Endothelial cell (in vitro differentiated cells): ENCODE data around the gene RPP25L. TPM values are rescaled to one million over a fixed set of nuclear protein-coding genes. Genes with fewer than 3 reads are reported as not detected.

ENCODE experiments used
- DNase-seq: peaks from one replicate; pipeline ENCODE4 v3.0.0; 2021; ENCODE audit warnings: low spot score
- H3K27ac Mint-ChIP-seq: one replicate; pipeline ENCODE4 v1.8.0; 2021; ENCODE audit warnings: mixed read lengths, inconsistent platforms; ENCODE audit not compliant: unreplicated experiment
- H3K27me3 Mint-ChIP-seq: one replicate; pipeline ENCODE4 v1.8.0; 2021; ENCODE audit warnings: mild to moderate bottlenecking, moderate library complexity, mixed read lengths, inconsistent platforms; ENCODE audit not compliant: unreplicated experiment
- H3K36me3 Mint-ChIP-seq: one replicate; pipeline ENCODE4 v1.8.0; 2021; ENCODE audit warnings: mild to moderate bottlenecking, low read depth, mixed read lengths, inconsistent platforms; ENCODE audit not compliant: unreplicated experiment
- H3K4me1 Mint-ChIP-seq: one replicate; pipeline ENCODE4 v1.8.0; 2021; ENCODE audit warnings: mild to moderate bottlenecking, mixed read lengths, inconsistent platforms; ENCODE audit not compliant: unreplicated experiment
- H3K4me3 Mint-ChIP-seq: one replicate; pipeline ENCODE4 v1.8.0; 2021; ENCODE audit warnings: mild to moderate bottlenecking, mixed read lengths, inconsistent platforms; ENCODE audit not compliant: unreplicated experiment
- H3K9me3 Mint-ChIP-seq: one replicate; pipeline ENCODE4 v1.8.0; 2021; ENCODE audit warnings: mixed read lengths, inconsistent platforms; ENCODE audit not compliant: unreplicated experiment
- total RNA-seq: library from RNA; stranded (reverse); fragmentation: NEBNext Ultra II Directional; extraction: Animal tissue kit (Norgen Biotek cat#: 25700); gene quantifications from one replicate; pipeline ENCODE4 v1.2.1, GENCODE V29; 2021; ENCODE audit not compliant: unreplicated experiment
- TF ChIP-seq, protein P1 (sequence below): fragments of 200-600 bp; sonication (generic); IDR thresholded peaks from one replicate; pipeline ENCODE4 v1.5.0; 2021; ENCODE audit warnings: antibody characterized with exemption; ENCODE audit not compliant: unreplicated experiment

RPP25L gene
- total RNA-seq, 1 donor from 2014 or later: 12.9 TPM

DNA sequence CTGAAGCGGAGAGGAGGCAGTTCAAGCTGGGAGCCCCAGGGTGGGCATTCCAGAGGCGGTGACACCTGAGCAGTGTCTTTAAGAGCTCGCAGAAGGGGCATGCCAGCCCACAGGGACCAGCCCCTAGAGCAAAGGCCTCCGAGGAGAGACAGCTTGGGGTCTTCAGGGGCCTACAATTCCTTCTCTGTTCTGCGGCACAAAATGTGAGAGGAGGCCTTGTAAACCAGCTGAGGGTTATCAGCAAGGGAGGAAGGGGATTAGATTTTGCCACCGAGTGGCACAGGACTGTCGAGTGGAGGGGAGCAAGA is 26.2 kb upstream of the RPP25L start:
- TF ChIP-seq, protein P1, sequence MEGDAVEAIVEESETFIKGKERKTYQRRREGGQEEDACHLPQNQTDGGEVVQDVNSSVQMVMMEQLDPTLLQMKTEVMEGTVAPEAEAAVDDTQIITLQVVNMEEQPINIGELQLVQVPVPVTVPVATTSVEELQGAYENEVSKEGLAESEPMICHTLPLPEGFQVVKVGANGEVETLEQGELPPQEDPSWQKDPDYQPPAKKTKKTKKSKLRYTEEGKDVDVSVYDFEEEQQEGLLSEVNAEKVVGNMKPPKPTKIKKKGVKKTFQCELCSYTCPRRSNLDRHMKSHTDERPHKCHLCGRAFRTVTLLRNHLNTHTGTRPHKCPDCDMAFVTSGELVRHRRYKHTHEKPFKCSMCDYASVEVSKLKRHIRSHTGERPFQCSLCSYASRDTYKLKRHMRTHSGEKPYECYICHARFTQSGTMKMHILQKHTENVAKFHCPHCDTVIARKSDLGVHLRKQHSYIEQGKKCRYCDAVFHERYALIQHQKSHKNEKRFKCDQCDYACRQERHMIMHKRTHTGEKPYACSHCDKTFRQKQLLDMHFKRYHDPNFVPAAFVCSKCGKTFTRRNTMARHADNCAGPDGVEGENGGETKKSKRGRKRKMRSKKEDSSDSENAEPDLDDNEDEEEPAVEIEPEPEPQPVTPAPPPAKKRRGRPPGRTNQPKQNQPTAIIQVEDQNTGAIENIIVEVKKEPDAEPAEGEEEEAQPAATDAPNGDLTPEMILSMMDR: no peak
- peaks cover 7% of the 10 kb centered on the region for H3K27me3 Mint-ChIP-seq
- no peak for DNase-seq
- peaks cover 6% of the 10 kb centered on the region for H3K36me3 Mint-ChIP-seq
- peaks cover 11% of the 10 kb centered on the region for H3K4me1 Mint-ChIP-seq
- peak overlapping the region; percentile 31 for H3K4me3 Mint-ChIP-seq
- H3K27ac Mint-ChIP-seq: no peak overlapping the region
- no peaks in the 10 kb centered on the region for H3K9me3 Mint-ChIP-seq

DNA sequence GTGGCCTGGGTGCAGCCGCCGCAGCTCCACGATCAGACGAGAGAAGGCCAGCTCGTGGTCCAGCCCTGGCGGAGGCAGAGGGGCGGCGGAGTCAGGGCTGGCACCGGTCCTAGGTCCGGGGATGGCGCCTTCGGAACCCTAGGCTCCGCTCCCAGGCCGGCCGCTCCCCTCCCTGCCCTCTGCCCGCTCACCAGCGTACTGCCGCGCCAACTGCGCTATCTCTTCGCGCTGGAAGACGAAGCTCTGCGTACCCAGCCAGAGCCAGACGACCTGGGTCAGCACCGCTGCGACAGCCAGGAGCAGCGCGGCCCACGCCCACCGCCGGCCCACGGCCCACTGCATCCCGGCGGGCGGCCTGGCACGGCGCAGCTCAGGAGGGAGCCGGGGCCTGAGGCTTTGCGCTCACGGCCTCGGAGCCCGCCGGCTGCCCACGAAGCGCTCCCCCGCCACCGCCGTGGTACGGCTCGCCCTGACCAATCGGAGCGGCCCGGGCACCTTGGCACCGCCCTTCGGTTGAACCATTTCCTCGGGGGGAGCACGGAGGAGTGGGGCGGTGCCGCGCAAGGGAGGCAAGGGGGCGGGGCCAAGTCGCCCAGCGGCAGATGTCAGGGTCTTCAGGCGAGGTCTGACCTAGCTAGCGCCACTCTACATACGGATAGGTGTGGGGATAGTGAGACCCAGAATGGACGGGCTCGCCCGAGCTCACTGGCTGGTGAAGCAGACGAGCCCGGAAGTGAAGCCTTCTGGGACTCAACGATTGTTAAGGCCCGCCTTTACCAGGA is 25.6 kb upstream of the RPP25L start, which contains the start of gene SIGMAR1:
Gene SIGMAR1 (minus strand): TSS at position 432 of the 782 bp plus-strand sequence. CDS start 90 bp downstream, at position 342.
- H3K4me3 Mint-ChIP-seq: peak within 1 kb of the TSS; percentile 85
- H3K27me3 Mint-ChIP-seq: peaks cover 9% of the 10 kb centered on the region
- peaks cover 6% of the 10 kb centered on the region for H3K36me3 Mint-ChIP-seq
- peaks cover 11% of the 10 kb centered on the region for H3K4me1 Mint-ChIP-seq
- DNase-seq: peak; percentile 89
- no peak within 1 kb of the TSS for H3K27ac Mint-ChIP-seq
- H3K9me3 Mint-ChIP-seq: no peaks in the 10 kb centered on the region
- TF ChIP-seq, protein P1: no peak

DNA sequence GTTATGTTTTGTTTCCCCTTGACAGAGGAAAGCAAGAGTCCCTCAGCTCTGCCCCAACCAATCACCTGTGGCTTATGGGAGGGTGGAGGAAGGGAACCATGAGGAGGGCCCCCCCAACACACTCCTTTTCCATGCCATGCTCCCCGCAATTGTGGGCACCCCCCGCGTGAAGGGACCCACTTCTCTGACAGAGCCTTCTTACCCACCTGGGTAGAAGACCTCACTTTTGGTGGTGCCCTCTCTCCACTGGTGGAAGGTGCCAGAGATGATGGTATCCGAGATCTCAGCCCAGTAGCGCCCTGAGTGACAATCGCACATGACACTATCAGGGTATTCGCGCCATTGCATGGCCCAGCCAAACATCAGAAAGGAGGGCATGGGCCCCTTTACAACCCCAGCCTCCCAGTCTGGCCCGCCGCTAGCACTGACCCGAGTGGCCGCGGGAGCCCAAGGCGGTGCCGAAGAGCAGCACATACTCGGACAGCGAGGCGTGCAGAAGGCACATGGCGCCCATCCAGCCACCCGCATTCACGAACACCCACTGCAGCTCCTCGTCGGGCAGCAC is 25.0 kb upstream of the RPP25L start:
- H3K4me3 Mint-ChIP-seq: peak overlapping the region; percentile 85
- peaks cover 9% of the 10 kb centered on the region for H3K27me3 Mint-ChIP-seq
- H3K9me3 Mint-ChIP-seq: no peaks in the 10 kb centered on the region
- peaks cover 11% of the 10 kb centered on the region for H3K4me1 Mint-ChIP-seq
- peaks cover 6% of the 10 kb centered on the region for H3K36me3 Mint-ChIP-seq
- DNase-seq: no peak
- TF ChIP-seq, protein P1: no peak
- H3K27ac Mint-ChIP-seq: no peak overlapping the region

DNA sequence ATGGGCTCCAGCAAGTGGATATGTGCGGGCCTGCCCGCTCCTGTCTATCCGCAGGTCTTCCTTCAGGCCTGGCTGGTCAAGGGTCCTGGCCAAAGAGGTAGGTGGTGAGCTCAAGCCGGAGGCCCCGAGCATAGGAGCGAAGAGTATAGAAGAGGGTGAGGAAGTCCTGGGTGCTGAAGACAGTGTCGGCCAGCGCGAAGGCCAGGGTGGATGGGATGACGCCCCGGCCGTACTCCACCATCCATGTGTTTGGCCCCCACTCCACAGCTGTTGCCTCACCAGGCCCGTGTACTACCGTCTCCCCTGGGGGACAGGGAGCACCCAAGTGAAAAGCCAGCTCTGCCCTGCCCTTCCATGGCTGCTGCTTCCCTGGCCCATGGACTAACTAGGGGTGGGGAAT is 23.7 kb upstream of the RPP25L start:
- Mint-ChIP-seq H3K9me3 (no peaks in the 10 kb centered on the region), H3K4me1 (peaks cover 11% of the 10 kb centered on the region), H3K4me3 (no peak overlapping the region), H3K36me3 (peaks cover 6% of the 10 kb centered on the region), H3K27ac (no peak overlapping the region), H3K27me3 (peaks cover 15% of the 10 kb centered on the region)
- TF ChIP-seq, protein P1: no peak
- DNase-seq: no peak

DNA sequence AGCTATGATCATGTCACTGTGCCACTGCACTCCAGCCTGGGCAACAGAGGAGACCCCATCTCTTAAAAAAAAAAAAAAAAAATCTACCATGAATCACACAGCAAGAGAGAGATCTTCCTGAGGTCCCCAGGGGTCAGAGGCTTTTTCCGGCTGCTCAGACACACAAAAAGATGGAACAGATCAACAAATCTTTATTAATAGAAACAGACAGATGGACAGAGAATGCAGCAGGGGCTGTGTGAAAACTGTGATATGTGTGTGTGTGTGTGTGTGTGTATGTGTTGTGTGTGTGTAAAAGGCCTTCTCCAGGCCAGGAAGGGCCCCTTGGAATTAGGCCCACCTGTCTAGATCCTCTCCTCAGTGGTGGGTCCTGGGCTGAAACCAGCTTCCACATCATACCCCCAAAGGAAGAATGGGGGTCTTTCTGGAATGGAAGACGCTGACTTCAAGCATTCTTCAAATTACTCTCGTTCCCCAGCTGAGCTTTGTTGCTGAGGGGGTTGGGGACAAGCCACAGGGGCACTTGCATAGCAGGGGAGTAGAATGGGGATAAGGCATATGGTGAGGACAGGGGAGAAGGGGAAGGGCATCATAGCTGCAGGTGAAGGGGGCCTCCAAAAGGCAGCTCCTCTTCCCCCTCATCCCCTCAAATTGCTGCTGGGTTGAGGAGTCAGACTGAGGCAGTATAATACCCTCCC is 22.8 kb upstream of the RPP25L start:
- H3K4me3 Mint-ChIP-seq: no peak overlapping the region
- H3K9me3 Mint-ChIP-seq: no peaks in the 10 kb centered on the region
- no peak overlapping the region for H3K27ac Mint-ChIP-seq
- H3K27me3 Mint-ChIP-seq: peaks cover 19% of the 10 kb centered on the region
- peaks cover 11% of the 10 kb centered on the region for H3K4me1 Mint-ChIP-seq
- TF ChIP-seq, protein P1: no peak
- no peak for DNase-seq
- H3K36me3 Mint-ChIP-seq: peaks cover 6% of the 10 kb centered on the region
